Activated T-helper 1 cell treated with anti-CD3 and anti-CD28 coated beads, Interleukin-12 subunit alpha, Interleukin-12 subunit beta, Interleukin-2, Interleukin-4 antibody, amounts not matched to agents 30 ng/mL and 10 ng/mL and 1 ng/mL, durations not matched to agents 14 hours and 24 hours and 36 hours (primary cell): Measurements from ENCODE around the gene PLPP1. TPM values are rescaled to one million over a fixed set of nuclear protein-coding genes. Genes with fewer than 3 reads are reported as not detected.

ENCODE experiments used
- DNase-seq: peaks from one replicate; pipeline ENCODE4 v3.0.0; 2021; ENCODE audit warnings: low spot score
- H3K27ac Mint-ChIP-seq: one replicate; pipeline ENCODE4 v1.8.0; 2021; ENCODE audit warnings: mild to moderate bottlenecking, mixed read lengths
- H3K27me3 Mint-ChIP-seq: one replicate; pipeline ENCODE4 v1.8.0; 2022; ENCODE audit warnings: mild to moderate bottlenecking, moderate library complexity, mixed read lengths; ENCODE audit not compliant: insufficient read depth
- H3K36me3 Mint-ChIP-seq: one replicate; pipeline ENCODE4 v1.8.0; 2021; ENCODE audit warnings: low read depth, mixed read lengths
- H3K4me1 Mint-ChIP-seq: one replicate; pipeline ENCODE4 v1.8.0; 2021; ENCODE audit warnings: low read depth, mixed read lengths
- H3K4me3 Mint-ChIP-seq: one replicate; pipeline ENCODE4 v1.8.0; 2021; ENCODE audit warnings: mild to moderate bottlenecking, moderate library complexity, mixed read lengths
- H3K9me3 Mint-ChIP-seq: one replicate; pipeline ENCODE4 v1.8.0; 2021; ENCODE audit warnings: mixed read lengths
- intact Hi-C: fragments of 100-400 bp; cut with micrococcal nuclease; formaldehyde crosslinking; loops from one replicate; pipeline ENCODE4 v1.15.1; 2024
- total RNA-seq: library from RNA; stranded (reverse); gene quantifications from 2 replicates; pipeline ENCODE4 v1.2.3, GENCODE V29; 2022

The PLPP1 gene
- total RNA-seq, 1 donor from 2014 or later = 25.8 TPM

DNA sequence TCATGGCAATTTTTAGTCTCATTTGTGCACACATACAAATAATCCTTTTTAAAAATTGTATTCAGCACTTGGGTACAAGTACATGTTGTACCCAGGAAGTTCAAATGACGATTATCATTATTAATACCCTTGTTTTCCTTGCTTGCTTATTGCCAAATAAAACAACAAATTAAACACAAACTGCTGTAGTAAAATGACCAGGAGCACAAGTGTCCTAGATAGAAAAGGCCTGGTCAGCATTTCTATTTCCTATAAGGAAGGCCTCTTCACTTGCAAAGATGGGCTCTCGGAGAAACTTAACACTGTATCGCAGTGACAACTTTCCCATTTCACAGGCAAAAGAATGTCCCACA, 34.7 kb upstream of the PLPP1 start:
- Mint-ChIP-seq H3K27ac (no peak overlapping the region), H3K27me3 (peaks cover 3% of the 10 kb centered on the region), H3K4me1 (peaks cover 5% of the 10 kb centered on the region), H3K36me3 (no peaks in the 10 kb centered on the region), H3K4me3 (no peak overlapping the region), H3K9me3 (no peaks in the 10 kb centered on the region)
- intact Hi-C loops = no loop called here
- no peak for DNase-seq

GRCh38 chr5:55568654-55569512, 34.1 kb upstream of the PLPP1 start:
- DNase-seq = no peak
- no peak overlapping the region for H3K4me3 Mint-ChIP-seq
- H3K36me3 Mint-ChIP-seq = no peaks in the 10 kb centered on the region
- peaks cover 3% of the 10 kb centered on the region for H3K27me3 Mint-ChIP-seq
- H3K27ac Mint-ChIP-seq = no peak overlapping the region
- no peaks in the 10 kb centered on the region for H3K9me3 Mint-ChIP-seq
- peaks cover 5% of the 10 kb centered on the region for H3K4me1 Mint-ChIP-seq
- intact Hi-C loops = no loop called here

GRCh38 chr5:55564721-55565120, 30.0 kb upstream of the PLPP1 start:
- H3K36me3 Mint-ChIP-seq = no peaks in the 10 kb centered on the region

DNA sequence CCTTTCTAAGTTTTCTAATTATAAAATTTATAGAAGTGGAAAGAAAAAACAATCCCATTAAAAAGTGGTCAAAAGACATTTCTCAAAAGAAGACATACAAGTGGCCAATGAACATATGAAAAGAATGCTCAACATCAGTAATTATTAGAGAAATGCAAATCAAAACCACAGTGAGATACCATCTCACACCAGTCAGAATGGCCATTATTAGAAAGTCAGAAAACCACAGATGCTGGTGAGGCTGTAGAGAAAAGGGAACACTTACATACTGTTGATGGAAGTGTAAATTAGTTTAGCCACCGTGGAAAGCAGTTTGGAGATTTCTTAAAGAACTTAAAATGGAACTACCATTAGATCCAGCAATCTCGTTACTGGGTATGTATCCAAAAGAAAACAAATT, 23.7 kb upstream of the PLPP1 start:
- peaks cover 4% of the 10 kb centered on the region for H3K27me3 Mint-ChIP-seq
- H3K36me3 Mint-ChIP-seq = no peaks in the 10 kb centered on the region
- no peaks in the 10 kb centered on the region for H3K4me1 Mint-ChIP-seq
- no peak overlapping the region for H3K27ac Mint-ChIP-seq
- no peak for DNase-seq
- no peaks in the 10 kb centered on the region for H3K9me3 Mint-ChIP-seq
- intact Hi-C loops = no loop called here
- H3K4me3 Mint-ChIP-seq = no peak overlapping the region

More at GRCh38 chr5:55564721-55565120, 30.0 kb upstream of the PLPP1 start:
- Mint-ChIP-seq H3K27me3 (no peaks in the 10 kb centered on the region), H3K27ac (no peak overlapping the region), H3K4me1 (peaks cover 5% of the 10 kb centered on the region), H3K9me3 (no peaks in the 10 kb centered on the region), H3K4me3 (no peak overlapping the region)
- DNase-seq = no peak
- intact Hi-C loops = no loop called here

GRCh38 chr5:55557123-55557522, 22.4 kb upstream of the PLPP1 start:
- H3K4me1 Mint-ChIP-seq = no peaks in the 10 kb centered on the region
- H3K27me3 Mint-ChIP-seq = peaks cover 4% of the 10 kb centered on the region
- H3K9me3 Mint-ChIP-seq = no peaks in the 10 kb centered on the region
- H3K4me3 Mint-ChIP-seq = no peak overlapping the region
- no peak overlapping the region for H3K27ac Mint-ChIP-seq
- DNase-seq = no peak
- no peaks in the 10 kb centered on the region for H3K36me3 Mint-ChIP-seq
- intact Hi-C loops = no loop called here

DNA sequence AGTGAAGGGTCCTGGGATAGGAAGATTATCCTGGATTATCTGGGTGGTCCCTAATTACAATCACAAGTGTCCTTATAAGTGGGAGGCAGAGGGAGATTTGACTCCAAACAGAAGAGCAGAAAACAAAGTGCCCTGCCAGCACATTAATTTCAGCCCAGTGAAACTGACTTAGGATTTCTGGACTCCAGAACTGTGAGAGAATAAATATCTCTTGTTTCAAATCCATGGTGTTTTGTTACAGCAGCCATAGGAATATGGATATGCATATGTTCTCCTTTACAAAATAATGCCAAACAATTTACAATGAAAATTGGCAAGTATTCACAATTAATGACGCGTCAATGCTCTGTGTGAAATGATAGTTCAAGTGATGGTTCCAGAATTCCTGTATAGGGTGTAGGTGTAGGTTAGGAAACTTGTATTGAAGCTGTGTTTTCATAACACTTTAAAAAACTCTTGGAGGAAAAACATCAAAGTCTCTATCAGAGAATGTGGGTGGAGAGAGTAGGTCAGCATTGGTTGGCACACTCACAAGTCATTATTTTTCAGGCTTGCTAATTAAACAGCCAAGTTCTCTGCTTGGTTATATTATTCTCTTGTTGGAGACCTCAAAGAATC, 19.9 kb upstream of the PLPP1 start:
- H3K4me3 Mint-ChIP-seq = no peak overlapping the region
- H3K9me3 Mint-ChIP-seq = no peaks in the 10 kb centered on the region
- intact Hi-C loops = no loop called here
- H3K27me3 Mint-ChIP-seq = peaks cover 7% of the 10 kb centered on the region
- no peak for DNase-seq
- no peaks in the 10 kb centered on the region for H3K36me3 Mint-ChIP-seq
- no peaks in the 10 kb centered on the region for H3K4me1 Mint-ChIP-seq
- no peak overlapping the region for H3K27ac Mint-ChIP-seq

DNA sequence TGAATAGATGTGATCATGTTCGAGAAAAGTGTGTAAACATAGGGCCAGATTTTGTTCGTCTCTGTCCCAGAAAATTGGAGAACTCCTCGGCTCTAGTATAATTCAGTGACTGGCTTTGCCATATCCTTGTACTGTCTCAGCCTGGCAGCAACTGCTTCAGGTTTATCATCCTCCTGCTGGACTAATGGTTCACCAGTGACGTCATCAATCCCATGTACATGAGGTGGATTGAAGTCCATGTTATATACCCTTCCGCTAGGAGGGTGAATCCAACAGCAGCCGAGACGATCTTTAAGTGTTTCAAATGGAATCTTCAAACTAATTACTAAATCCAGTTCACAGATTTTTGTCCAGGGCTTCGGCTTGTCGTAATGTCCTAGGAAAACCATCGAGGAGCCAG, 17.1 kb upstream of the PLPP1 start:
- H3K27ac Mint-ChIP-seq = no peak overlapping the region
- no peak for DNase-seq
- intact Hi-C loops = no loop called here
- peaks cover 12% of the 10 kb centered on the region for H3K27me3 Mint-ChIP-seq
- no peaks in the 10 kb centered on the region for H3K9me3 Mint-ChIP-seq
- H3K4me3 Mint-ChIP-seq = no peak overlapping the region
- H3K36me3 Mint-ChIP-seq = no peaks in the 10 kb centered on the region
- no peaks in the 10 kb centered on the region for H3K4me1 Mint-ChIP-seq

DNA sequence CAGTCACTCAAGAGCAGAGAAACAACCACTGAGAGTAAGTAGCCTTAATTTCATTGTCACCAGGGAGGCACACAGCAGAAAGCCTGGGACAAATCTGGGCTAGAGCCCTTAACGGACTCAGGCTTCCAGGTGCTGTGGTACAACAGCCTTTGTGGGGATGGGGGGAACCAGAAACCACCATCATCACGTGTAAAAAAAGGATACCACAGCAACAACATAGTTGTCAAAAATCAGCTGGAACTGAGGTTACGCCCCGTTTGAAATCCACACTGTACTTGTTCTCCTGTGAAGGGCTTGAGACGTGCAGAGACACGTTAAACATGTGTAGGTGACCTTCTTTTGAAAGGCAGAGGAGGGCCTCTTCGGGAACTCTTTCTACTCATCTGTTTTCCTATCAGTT, 16.6 kb upstream of the PLPP1 start:
- H3K4me1 Mint-ChIP-seq = no peaks in the 10 kb centered on the region
- H3K36me3 Mint-ChIP-seq = no peaks in the 10 kb centered on the region
- no peak overlapping the region for H3K4me3 Mint-ChIP-seq
- intact Hi-C loops = no loop called here
- H3K27ac Mint-ChIP-seq = no peak overlapping the region
- peaks cover 12% of the 10 kb centered on the region for H3K27me3 Mint-ChIP-seq
- DNase-seq = no peak
- H3K9me3 Mint-ChIP-seq = no peaks in the 10 kb centered on the region

DNA sequence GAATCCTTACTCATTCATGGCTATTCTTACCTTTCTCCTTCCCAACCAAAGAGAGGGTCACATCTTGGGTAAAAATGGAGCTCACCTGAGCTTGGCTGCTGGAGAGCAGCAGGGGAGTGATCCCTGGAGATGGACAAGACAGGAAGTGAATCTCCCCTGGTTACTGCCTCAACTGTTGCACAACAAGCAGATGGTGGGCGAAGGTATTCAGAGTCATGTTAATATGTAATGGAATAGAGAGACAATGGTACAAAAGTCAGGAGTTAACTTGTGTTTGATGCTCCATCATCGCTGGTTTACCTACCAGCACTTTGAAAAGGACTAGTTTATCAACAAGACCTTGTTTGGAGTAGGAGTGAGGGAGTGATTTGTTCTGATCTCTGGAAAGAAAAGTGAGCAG, 13.0 kb upstream of the PLPP1 start:
- intact Hi-C loops = no loop called here
- H3K27ac Mint-ChIP-seq = no peak overlapping the region
- H3K9me3 Mint-ChIP-seq = no peaks in the 10 kb centered on the region
- peaks cover 16% of the 10 kb centered on the region for H3K27me3 Mint-ChIP-seq
- H3K4me1 Mint-ChIP-seq = no peaks in the 10 kb centered on the region
- no peak for DNase-seq
- no peak overlapping the region for H3K4me3 Mint-ChIP-seq
- H3K36me3 Mint-ChIP-seq = no peaks in the 10 kb centered on the region

GRCh38 chr5:55546947-55547346, 12.2 kb upstream of the PLPP1 start:
- Mint-ChIP-seq H3K4me3 (no peak overlapping the region), H3K36me3 (no peaks in the 10 kb centered on the region), H3K27ac (no peak overlapping the region), H3K27me3 (peaks cover 16% of the 10 kb centered on the region), H3K9me3 (no peaks in the 10 kb centered on the region), H3K4me1 (no peaks in the 10 kb centered on the region)
- DNase-seq = no peak
- intact Hi-C loops = no loop called here

GRCh38 chr5:55544341-55544740, 9.6 kb upstream of the PLPP1 start:
- Mint-ChIP-seq H3K27ac (no peak overlapping the region), H3K27me3 (peaks cover 12% of the 10 kb centered on the region), H3K9me3 (no peaks in the 10 kb centered on the region), H3K36me3 (no peaks in the 10 kb centered on the region), H3K4me3 (no peak overlapping the region), H3K4me1 (peaks cover 21% of the 10 kb centered on the region)
- intact Hi-C loops = no loop called here
- no peak for DNase-seq

GRCh38 chr5:55541056-55541635, 6.4 kb upstream of the PLPP1 start:
- intact Hi-C loops = no loop called here
- H3K27me3 Mint-ChIP-seq = peaks cover 8% of the 10 kb centered on the region

DNA sequence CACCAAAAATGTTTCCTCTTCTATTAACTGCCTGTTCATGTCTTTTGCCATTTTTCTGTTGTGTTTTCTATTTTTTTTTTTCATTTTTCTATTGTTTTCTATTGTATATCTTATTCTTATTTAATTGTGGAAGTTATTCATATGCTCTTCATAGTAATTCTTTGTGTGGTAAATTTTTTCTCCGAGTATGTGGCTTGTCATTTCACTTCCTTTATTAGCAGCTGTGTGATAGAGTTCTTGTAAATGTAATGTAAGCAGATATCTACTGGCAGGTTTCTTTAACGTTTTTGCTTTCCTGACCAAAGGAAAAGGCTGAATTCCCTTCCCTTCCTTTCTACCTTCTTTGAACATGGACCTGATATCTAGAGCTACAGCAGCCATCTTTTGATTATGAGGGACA, 5.8 kb upstream of the PLPP1 start:
- peak overlapping the region; percentile 61 for H3K27ac Mint-ChIP-seq
- intact Hi-C loops = no loop called here

More at GRCh38 chr5:55541056-55541635, 6.4 kb upstream of the PLPP1 start:
- H3K36me3 Mint-ChIP-seq = no peaks in the 10 kb centered on the region
- no peaks in the 10 kb centered on the region for H3K9me3 Mint-ChIP-seq
- H3K27ac Mint-ChIP-seq = peak overlapping the region; percentile 24
- peaks cover 33% of the 10 kb centered on the region for H3K4me1 Mint-ChIP-seq
- H3K4me3 Mint-ChIP-seq = peak overlapping the region; percentile 5
- no peak for DNase-seq

More for the DNA sequence above, 5.8 kb upstream of the PLPP1 start:
- no peaks in the 10 kb centered on the region for H3K9me3 Mint-ChIP-seq
- H3K4me1 Mint-ChIP-seq = peaks cover 40% of the 10 kb centered on the region
- H3K36me3 Mint-ChIP-seq = no peaks in the 10 kb centered on the region
- no peak for DNase-seq
- peaks cover 5% of the 10 kb centered on the region for H3K27me3 Mint-ChIP-seq
- peak overlapping the region; percentile 28 for H3K4me3 Mint-ChIP-seq
